ENCODE data around the gene PPP5C.

Gene PPP5C

DNA sequence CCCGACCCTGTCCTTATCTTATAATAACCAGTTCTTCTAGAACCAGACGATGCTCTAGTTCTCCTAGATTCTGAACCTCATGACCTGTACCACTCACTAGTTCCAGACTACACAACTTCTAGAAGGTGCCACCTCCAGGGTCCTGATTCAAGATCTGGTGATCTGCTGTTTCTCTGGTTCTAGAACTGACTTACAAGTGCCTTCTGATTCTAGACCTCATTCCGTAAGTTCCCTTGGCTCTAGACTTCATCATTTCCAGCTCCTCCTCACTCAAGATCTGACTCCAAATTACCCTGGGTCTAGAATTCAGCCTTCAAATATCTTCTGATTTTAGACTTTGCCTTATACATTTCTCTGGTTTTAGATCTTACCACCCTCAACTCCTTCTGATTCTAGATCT is 5.0 kb upstream of the PPP5C start:
- Histone ChIP-seq H2BK12ac (ENCODE audit: low read length) (no peak overlapping the region), H3K18ac (ENCODE audit: low read length) (no peak overlapping the region), H2BK120ac (ENCODE audit: insufficient read depth, low read length, poor library complexity) (no peak overlapping the region), H2BK5ac (ENCODE audit: low read depth, low read length, poor library complexity) (no peak overlapping the region), H3K79me2 (ENCODE audit: control insufficient read depth, insufficient read depth, low read length, poor library complexity) (peaks cover 3% of the 10 kb centered on the region), H3K4ac (ENCODE audit: low read depth, low read length) (no peak overlapping the region), H3K9ac (ENCODE audit: low read length) (no peak overlapping the region), H3K27ac (ENCODE audit: low read depth, low read length) (no peak overlapping the region), H2AFZ (ENCODE audit: insufficient read depth, low read length, poor library complexity) (no peak overlapping the region), H3K4me1 (ENCODE audit: control insufficient read depth in 1 of 2, insufficient read depth in 2 of 2, low read length in 2 of 2) (no peaks in the 10 kb centered on the region), H3K23ac (ENCODE audit: low read length) (no peak overlapping the region), H3K4me3 (ENCODE audit: low read depth, low read length) (no peak overlapping the region), H3K14ac (ENCODE audit: low read length) (no peak overlapping the region), H4K91ac (ENCODE audit: low read depth, low read length) (no peak overlapping the region), H3K79me1 (ENCODE audit: low read length) (peaks cover 6% of the 10 kb centered on the region), H4K8ac (ENCODE audit: low read depth, low read length) (no peak overlapping the region), H4K12ac (ENCODE audit: low read depth, low read length) (no peak overlapping the region), H3K9me3 (ENCODE audit: insufficient read depth, low read depth, low read length) (no peaks in the 10 kb centered on the region), H3K36me3 (ENCODE audit: control insufficient read depth in 1 of 2, insufficient read depth in 2 of 2, low read length in 2 of 2) (no peaks in the 10 kb centered on the region), H2AK5ac (ENCODE audit: low read length) (no peak overlapping the region), H3K4me2 (ENCODE audit: low read length) (no peak overlapping the region), H3K27me3 (ENCODE audit: insufficient read depth, low read length) (no peaks in the 10 kb centered on the region)
- no peak for DNase-seq
- WGBS (ENCODE audit: extremely low coverage, insufficient coverage, insufficient read length), result no CpG with 5 or more reads among the region's 3 CpGs

DNA sequence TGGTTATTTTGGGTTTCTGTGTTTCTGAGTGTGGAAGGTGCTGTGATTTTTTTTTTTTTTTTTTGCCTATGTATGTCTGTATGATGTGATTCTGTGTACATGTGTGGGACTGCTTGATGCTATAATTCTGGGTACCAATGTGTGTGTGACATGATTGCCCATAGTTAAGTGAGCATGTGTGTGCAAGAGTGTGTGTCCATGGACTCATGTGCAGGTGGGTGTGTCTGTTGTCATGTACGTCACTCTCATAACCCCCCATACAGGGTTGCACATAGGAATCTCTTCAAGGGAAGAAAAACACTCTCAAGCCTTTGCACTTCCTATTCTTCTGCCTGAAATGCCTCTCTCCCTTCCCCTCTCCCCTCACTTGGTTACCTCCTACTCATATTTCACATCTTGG is 2.5 kb upstream of the PPP5C start:
- H4K12ac ChIP-seq (ENCODE audit: low read depth, low read length), result no peak overlapping the region
- H3K9ac ChIP-seq (ENCODE audit: low read length), result no peak overlapping the region
- H2BK5ac ChIP-seq (ENCODE audit: low read depth, low read length, poor library complexity), result no peak overlapping the region
- no peaks in the 10 kb centered on the region for H3K36me3 ChIP-seq (ENCODE audit: control insufficient read depth in 1 of 2, insufficient read depth in 2 of 2, low read length in 2 of 2)
- no peak overlapping the region for H3K4ac ChIP-seq (ENCODE audit: low read depth, low read length)
- no peak overlapping the region for H3K23ac ChIP-seq (ENCODE audit: low read length)
- no peak overlapping the region for H3K27ac ChIP-seq (ENCODE audit: low read depth, low read length)
- no peak overlapping the region for H2AK5ac ChIP-seq (ENCODE audit: low read length)
- H3K79me1 ChIP-seq (ENCODE audit: low read length), result peaks cover 11% of the 10 kb centered on the region
- H4K8ac ChIP-seq (ENCODE audit: low read depth, low read length), result no peak overlapping the region
- no peak overlapping the region for H3K18ac ChIP-seq (ENCODE audit: low read length)
- DNase-seq, result no peak
- peaks cover 0 to 2% of the 10 kb centered on the region in 2 experiments for H3K4me1 ChIP-seq (ENCODE audit: control insufficient read depth in 1 of 2, insufficient read depth in 2 of 2, low read length in 2 of 2)
- no peak overlapping the region for H3K4me2 ChIP-seq (ENCODE audit: low read length)
- no CpG with 5 or more reads among the region's 1 CpG for WGBS (ENCODE audit: extremely low coverage, insufficient coverage, insufficient read length)
- H2AFZ ChIP-seq (ENCODE audit: insufficient read depth, low read length, poor library complexity), result no peak overlapping the region
- H2BK12ac ChIP-seq (ENCODE audit: low read length), result no peak overlapping the region
- H3K9me3 ChIP-seq (ENCODE audit: insufficient read depth, low read depth, low read length), result no peaks in the 10 kb centered on the region
- H3K4me3 ChIP-seq (ENCODE audit: low read depth, low read length), result no peak overlapping the region
- no peak overlapping the region for H3K14ac ChIP-seq (ENCODE audit: low read length)
- H4K91ac ChIP-seq (ENCODE audit: low read depth, low read length), result no peak overlapping the region
- peaks cover 14% of the 10 kb centered on the region for H3K79me2 ChIP-seq (ENCODE audit: control insufficient read depth, insufficient read depth, low read length, poor library complexity)
- no peak overlapping the region for H2BK120ac ChIP-seq (ENCODE audit: insufficient read depth, low read length, poor library complexity)
- no peaks in the 10 kb centered on the region for H3K27me3 ChIP-seq (ENCODE audit: insufficient read depth, low read length)

DNA sequence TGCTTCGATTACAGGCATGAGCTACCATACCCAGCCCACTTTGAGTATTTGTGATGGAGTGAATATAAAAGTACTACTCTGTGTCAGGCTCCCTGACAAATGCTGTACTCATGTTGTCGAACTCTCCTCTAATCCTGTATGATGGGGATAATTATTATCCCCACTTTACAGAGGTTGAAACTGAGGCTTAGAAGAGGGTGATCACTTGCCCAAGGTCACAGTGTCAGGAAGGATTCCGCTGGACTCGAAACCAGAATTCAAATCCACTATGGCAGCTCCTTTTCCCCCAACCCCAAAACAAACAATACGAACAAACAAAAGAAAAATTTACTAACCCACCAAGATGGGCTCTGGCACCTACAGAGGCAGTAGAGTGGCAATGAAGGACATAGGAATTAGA is 1.7 kb upstream of the PPP5C start:
- no peak overlapping the region for H4K8ac ChIP-seq (ENCODE audit: low read depth, low read length)

DNA sequence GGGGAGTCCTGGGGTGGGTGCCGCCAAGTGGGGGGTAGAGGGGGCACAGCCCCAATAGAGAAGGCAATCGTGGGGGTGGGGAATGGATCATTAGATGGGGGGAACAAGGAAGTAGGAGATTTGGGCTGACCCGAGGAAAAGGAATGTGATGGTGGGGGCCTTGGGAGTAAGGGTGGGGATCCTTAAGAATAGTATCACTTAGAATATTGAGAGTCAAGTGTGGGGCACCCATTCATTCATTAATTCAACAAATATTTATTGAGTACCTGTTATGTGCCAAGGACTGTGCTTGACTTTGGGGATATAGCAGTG is 641 bp downstream of the PPP5C start:
- H3K4me1 ChIP-seq (ENCODE audit: control insufficient read depth in 1 of 2, insufficient read depth in 2 of 2, low read length in 2 of 2), result peaks cover 0 to 2% of the 10 kb centered on the region in 2 experiments
- peaks cover 17% of the 10 kb centered on the region for H3K79me2 ChIP-seq (ENCODE audit: control insufficient read depth, insufficient read depth, low read length, poor library complexity)
- peak overlapping the region; percentile 98 for H4K8ac ChIP-seq (ENCODE audit: low read depth, low read length)
- H4K12ac ChIP-seq (ENCODE audit: low read depth, low read length), result no peak overlapping the region
- peak overlapping the region; percentile 100 for H3K4me3 ChIP-seq (ENCODE audit: low read depth, low read length)
- H3K9ac ChIP-seq (ENCODE audit: low read length), result no peak overlapping the region
- H3K23ac ChIP-seq (ENCODE audit: low read length), result no peak overlapping the region
- no CpG with 5 or more reads among the region's 3 CpGs for WGBS (ENCODE audit: extremely low coverage, insufficient coverage, insufficient read length)
- no peak overlapping the region for H2BK5ac ChIP-seq (ENCODE audit: low read depth, low read length, poor library complexity)
- no peak for DNase-seq
- peaks cover 5 to 6% of the 10 kb centered on the region in 2 experiments for H3K36me3 ChIP-seq (ENCODE audit: control insufficient read depth in 1 of 2, insufficient read depth in 2 of 2, low read length in 2 of 2)
- H2BK12ac ChIP-seq (ENCODE audit: low read length), result no peak overlapping the region
- H3K9me3 ChIP-seq (ENCODE audit: insufficient read depth, low read depth, low read length), result no peaks in the 10 kb centered on the region
- H3K4me2 ChIP-seq (ENCODE audit: low read length), result peak overlapping the region; percentile 72
- no peaks in the 10 kb centered on the region for H3K27me3 ChIP-seq (ENCODE audit: insufficient read depth, low read length)
- no peak overlapping the region for H3K14ac ChIP-seq (ENCODE audit: low read length)
- peak overlapping the region; percentile 94 for H3K18ac ChIP-seq (ENCODE audit: low read length)
- H3K27ac ChIP-seq (ENCODE audit: low read depth, low read length), result no peak overlapping the region
- H3K4ac ChIP-seq (ENCODE audit: low read depth, low read length), result peak overlapping the region; percentile 44
- no peak overlapping the region for H2AK5ac ChIP-seq (ENCODE audit: low read length)
- peaks cover 11% of the 10 kb centered on the region for H3K79me1 ChIP-seq (ENCODE audit: low read length)
- peak overlapping the region; percentile 93 for H2AFZ ChIP-seq (ENCODE audit: insufficient read depth, low read length, poor library complexity)
- H4K91ac ChIP-seq (ENCODE audit: low read depth, low read length), result peak overlapping the region; percentile 87
- no peak overlapping the region for H2BK120ac ChIP-seq (ENCODE audit: insufficient read depth, low read length, poor library complexity)

More for the DNA sequence above, 1.7 kb upstream of the PPP5C start:
- Histone ChIP-seq H3K27ac (ENCODE audit: low read depth, low read length) (no peak overlapping the region), H2BK120ac (ENCODE audit: insufficient read depth, low read length, poor library complexity) (no peak overlapping the region), H3K4me3 (ENCODE audit: low read depth, low read length) (no peak overlapping the region), H3K4ac (ENCODE audit: low read depth, low read length) (no peak overlapping the region), H4K91ac (ENCODE audit: low read depth, low read length) (no peak overlapping the region), H3K18ac (ENCODE audit: low read length) (no peak overlapping the region), H2BK12ac (ENCODE audit: low read length) (no peak overlapping the region), H3K79me2 (ENCODE audit: control insufficient read depth, insufficient read depth, low read length, poor library complexity) (peaks cover 17% of the 10 kb centered on the region), H2AK5ac (ENCODE audit: low read length) (no peak overlapping the region), H3K36me3 (ENCODE audit: control insufficient read depth in 1 of 2, insufficient read depth in 2 of 2, low read length in 2 of 2) (no peaks in the 10 kb centered on the region), H3K14ac (ENCODE audit: low read length) (no peak overlapping the region), H3K9ac (ENCODE audit: low read length) (no peak overlapping the region), H3K79me1 (ENCODE audit: low read length) (peaks cover 11% of the 10 kb centered on the region), H4K12ac (ENCODE audit: low read depth, low read length) (no peak overlapping the region), H3K9me3 (ENCODE audit: insufficient read depth, low read depth, low read length) (no peaks in the 10 kb centered on the region), H3K4me2 (ENCODE audit: low read length) (no peak overlapping the region), H3K23ac (ENCODE audit: low read length) (no peak overlapping the region), H2AFZ (ENCODE audit: insufficient read depth, low read length, poor library complexity) (no peak overlapping the region), H3K27me3 (ENCODE audit: insufficient read depth, low read length) (no peaks in the 10 kb centered on the region), H2BK5ac (ENCODE audit: low read depth, low read length, poor library complexity) (no peak overlapping the region), H3K4me1 (ENCODE audit: control insufficient read depth in 1 of 2, insufficient read depth in 2 of 2, low read length in 2 of 2) (peaks cover 0 to 2% of the 10 kb centered on the region in 2 experiments)
- WGBS (ENCODE audit: extremely low coverage, insufficient coverage, insufficient read length), result no CpG with 5 or more reads among the region's 5 CpGs
- DNase-seq, result no peak
